ENCODE measurements around the gene CLEC11A. TPM values are rescaled to one million over a fixed set of nuclear protein-coding genes. Genes with fewer than 3 reads are reported as not detected.

Gene CLEC11A
- polyA plus RNA-seq, 1 donor (not counting 4 experiments of a cell fraction or from before 2014, with no cell fraction given) = 0.56 TPM

- dilution Hi-C loops (cut with MboI; ENCODE audit: extremely low pct_ligation_motif_present, low sequenced_read_pairs) = no loop called here
- Histone ChIP-seq H3K27me3 (ENCODE audit: control insufficient read depth, extremely low read depth, insufficient read depth, low read length) (peaks cover 30% of the 10 kb centered on the region), H2AFZ (ENCODE audit: control insufficient read depth, low read length) (no peak overlapping the region), H3K79me2 (ENCODE audit: control insufficient read depth, insufficient read depth, low read length) (no peaks in the 10 kb centered on the region), H3K4me1 (ENCODE audit: control insufficient read depth, extremely low read depth, insufficient read depth, low read length) (no peaks in the 10 kb centered on the region), H3K27ac (ENCODE audit: control insufficient read depth, insufficient read depth, low read length) (no peak overlapping the region), H3K9me1 (ENCODE audit: control insufficient read depth, extremely low read depth, insufficient read depth, low read length) (no peaks in the 10 kb centered on the region), H4K20me1 (ENCODE audit: control insufficient read depth, extremely low read depth, insufficient read depth, low read length) (no peaks in the 10 kb centered on the region), H3K36me3 (ENCODE audit: control insufficient read depth in 2 of 2, extremely low read depth in 1 of 2, insufficient read depth in 2 of 2, low read length in 2 of 2) (no peaks in the 10 kb centered on the region), H3K9ac (ENCODE audit: control insufficient read depth, extremely low read depth, insufficient read depth, low read length) (no peak overlapping the region), H3K4me3 (ENCODE audit: control insufficient read depth in 2 of 3, extremely low read depth in 1 of 3, insufficient read depth in 2 of 3, low read depth in 1 of 3, low read length in 3 of 3) (no peak overlapping the region), H3K9me3 (ENCODE audit: control insufficient read depth, low read depth, low read length) (no peaks in the 10 kb centered on the region), H3K4me2 (ENCODE audit: control insufficient read depth, extremely low read depth, insufficient read depth, low read depth, low read length) (no peak overlapping the region)
- no peak for DNase-seq (ENCODE audit: low read depth, low spot score)
- FAIRE-seq = no peak
- no peak for TF ChIP-seq EZH2 (IDR thresholded peaks at IDR 0.05; ENCODE audit: low read length)
- TF ChIP-seq, protein P1, sequence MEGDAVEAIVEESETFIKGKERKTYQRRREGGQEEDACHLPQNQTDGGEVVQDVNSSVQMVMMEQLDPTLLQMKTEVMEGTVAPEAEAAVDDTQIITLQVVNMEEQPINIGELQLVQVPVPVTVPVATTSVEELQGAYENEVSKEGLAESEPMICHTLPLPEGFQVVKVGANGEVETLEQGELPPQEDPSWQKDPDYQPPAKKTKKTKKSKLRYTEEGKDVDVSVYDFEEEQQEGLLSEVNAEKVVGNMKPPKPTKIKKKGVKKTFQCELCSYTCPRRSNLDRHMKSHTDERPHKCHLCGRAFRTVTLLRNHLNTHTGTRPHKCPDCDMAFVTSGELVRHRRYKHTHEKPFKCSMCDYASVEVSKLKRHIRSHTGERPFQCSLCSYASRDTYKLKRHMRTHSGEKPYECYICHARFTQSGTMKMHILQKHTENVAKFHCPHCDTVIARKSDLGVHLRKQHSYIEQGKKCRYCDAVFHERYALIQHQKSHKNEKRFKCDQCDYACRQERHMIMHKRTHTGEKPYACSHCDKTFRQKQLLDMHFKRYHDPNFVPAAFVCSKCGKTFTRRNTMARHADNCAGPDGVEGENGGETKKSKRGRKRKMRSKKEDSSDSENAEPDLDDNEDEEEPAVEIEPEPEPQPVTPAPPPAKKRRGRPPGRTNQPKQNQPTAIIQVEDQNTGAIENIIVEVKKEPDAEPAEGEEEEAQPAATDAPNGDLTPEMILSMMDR (optimal IDR thresholded peaks at IDR 0.05 in 1 of 3, IDR thresholded peaks at IDR 0.05 in 1 of 3, conservative IDR thresholded peaks at IDR 0.05 in 1 of 3; ENCODE audit: extremely low read depth in 1 of 3, insufficient read depth in 2 of 3, low read length in 3 of 3) = no peak
Measured at GRCh38 chr19:50695251-50696093, 27.7 kb upstream of the CLEC11A start.

GRCh38 chr19:50696094-50696483 lies 27.1 kb upstream of the CLEC11A start:
- no peaks in the 10 kb centered on the region for H3K9me3 ChIP-seq (ENCODE audit: control insufficient read depth, low read depth, low read length)
- H3K4me3 ChIP-seq (ENCODE audit: control insufficient read depth in 2 of 3, extremely low read depth in 1 of 3, insufficient read depth in 2 of 3, low read depth in 1 of 3, low read length in 3 of 3) = no peak overlapping the region
- no peak overlapping the region for H3K4me2 ChIP-seq (ENCODE audit: control insufficient read depth, extremely low read depth, insufficient read depth, low read depth, low read length)
- TF ChIP-seq EZH2 (IDR thresholded peaks at IDR 0.05; ENCODE audit: low read length) = no peak
- TF ChIP-seq, protein P1 (optimal IDR thresholded peaks at IDR 0.05 in 1 of 3, IDR thresholded peaks at IDR 0.05 in 1 of 3, conservative IDR thresholded peaks at IDR 0.05 in 1 of 3; ENCODE audit: extremely low read depth in 1 of 3, insufficient read depth in 2 of 3, low read length in 3 of 3) = no peak
- H3K36me3 ChIP-seq (ENCODE audit: control insufficient read depth in 2 of 2, extremely low read depth in 1 of 2, insufficient read depth in 2 of 2, low read length in 2 of 2) = no peaks in the 10 kb centered on the region
- no peak overlapping the region for H3K27ac ChIP-seq (ENCODE audit: control insufficient read depth, insufficient read depth, low read length)
- FAIRE-seq = no peak
- H3K27me3 ChIP-seq (ENCODE audit: control insufficient read depth, extremely low read depth, insufficient read depth, low read length) = peaks cover 30% of the 10 kb centered on the region
- H3K9ac ChIP-seq (ENCODE audit: control insufficient read depth, extremely low read depth, insufficient read depth, low read length) = no peak overlapping the region
- H3K79me2 ChIP-seq (ENCODE audit: control insufficient read depth, insufficient read depth, low read length) = no peaks in the 10 kb centered on the region
- no peak overlapping the region for H2AFZ ChIP-seq (ENCODE audit: control insufficient read depth, low read length)
- no peak for DNase-seq (ENCODE audit: low read depth, low spot score)
- H4K20me1 ChIP-seq (ENCODE audit: control insufficient read depth, extremely low read depth, insufficient read depth, low read length) = no peaks in the 10 kb centered on the region
- H3K4me1 ChIP-seq (ENCODE audit: control insufficient read depth, extremely low read depth, insufficient read depth, low read length) = no peaks in the 10 kb centered on the region
- no peaks in the 10 kb centered on the region for H3K9me1 ChIP-seq (ENCODE audit: control insufficient read depth, extremely low read depth, insufficient read depth, low read length)
- dilution Hi-C loops (cut with MboI; ENCODE audit: extremely low pct_ligation_motif_present, low sequenced_read_pairs) = no loop called here
